Mesenchymal stem cell (in vitro differentiated cells and primary cell): ENCODE measurements around the gene TM2D3.

Source experiments
- DNase-seq: peaks from one replicate; pipeline ENCODE4 v3.0.0-alpha.2; 2013
- H2AFZ ChIP-seq: one replicate; pipeline ENCODE4 v1.6.1; 2013; ENCODE audit warnings: low read depth, mild to moderate bottlenecking, control low read depth, inconsistent platforms, low read length, moderate library complexity
- H2AK5ac ChIP-seq: 2 replicates; pipeline ENCODE4 v1.6.1; 2013; ENCODE audit warnings: low read length, moderate library complexity, mild to moderate bottlenecking, inconsistent platforms; ENCODE audit not compliant: severe bottlenecking
- H2BK120ac ChIP-seq: one replicate; pipeline ENCODE4 v1.6.1; 2013; ENCODE audit warnings: low read depth, mild to moderate bottlenecking, inconsistent platforms, low read length, moderate library complexity
- H2BK12ac ChIP-seq, 2 experiments: one replicate each; pipeline ENCODE4 v1.6.1; 2013; ENCODE audit warnings: inconsistent platforms in 2 of 2, low read length in 2 of 2, mild to moderate bottlenecking in 2 of 2, moderate library complexity in 2 of 2, control low read depth in 1 of 2
- H2BK15ac ChIP-seq: one replicate; pipeline ENCODE4 v1.6.1; 2013; ENCODE audit warnings: mild to moderate bottlenecking, low read depth, inconsistent platforms; ENCODE audit not compliant: poor library complexity, severe bottlenecking
- H2BK5ac ChIP-seq: 2 replicates; pipeline ENCODE4 v1.6.1; 2013; ENCODE audit warnings: low read depth, mild to moderate bottlenecking, low read length, control low read depth, inconsistent platforms; ENCODE audit not compliant: poor library complexity, severe bottlenecking
- H3K14ac ChIP-seq, 2 experiments: one replicate each; pipeline ENCODE4 v1.6.1; 2013; ENCODE audit warnings: inconsistent platforms in 2 of 2, low read length in 2 of 2, control low read depth in 1 of 2, mild to moderate bottlenecking in 1 of 2, moderate library complexity in 1 of 2
- H3K18ac ChIP-seq, 2 experiments: one replicate each; pipeline ENCODE4 v1.6.1; 2013; ENCODE audit warnings: inconsistent platforms in 2 of 2, low read length in 2 of 2, control low read depth in 1 of 2, low read depth in 1 of 2, mild to moderate bottlenecking in 1 of 2
- H3K23ac ChIP-seq, 2 experiments: one replicate each; pipeline ENCODE4 v1.6.1; 2013; ENCODE audit warnings: inconsistent platforms in 2 of 2, low read length in 2 of 2, mild to moderate bottlenecking in 2 of 2, moderate library complexity in 2 of 2, control low read depth in 1 of 2
- H3K27ac ChIP-seq: 2 replicates; pipeline ENCODE4 v1.5.1; 2013; ENCODE audit warnings: mild to moderate bottlenecking, moderate library complexity, low read length, control low read depth, inconsistent platforms; ENCODE audit not compliant: poor library complexity, severe bottlenecking
- H3K27me3 ChIP-seq, 2 experiments: 2 replicates each; pipeline versions ENCODE4 v1.6.1 to v1.7.0; 2013; ENCODE audit warnings: low read length in 2 of 2, mild to moderate bottlenecking in 2 of 2, moderate library complexity in 2 of 2, control low read depth in 1 of 2, inconsistent platforms in 1 of 2; ENCODE audit not compliant: control insufficient read depth in 1 of 2, insufficient read depth in 1 of 2
- H3K36me3 ChIP-seq, 2 experiments: 2 replicates each; pipeline versions ENCODE4 v1.6.1 to v1.7.0; 2013; ENCODE audit warnings: low read length in 2 of 2, control low read depth in 1 of 2, inconsistent platforms in 1 of 2, low read depth in 1 of 2, mild to moderate bottlenecking in 1 of 2; ENCODE audit not compliant: insufficient read depth in 2 of 2, control insufficient read depth in 1 of 2
- H3K4ac ChIP-seq, 2 experiments: one replicate each; pipeline ENCODE4 v1.6.1; 2013; ENCODE audit warnings: inconsistent platforms in 2 of 2, low read length in 2 of 2, mild to moderate bottlenecking in 2 of 2, moderate library complexity in 2 of 2, control low read depth in 1 of 2, low read depth in 1 of 2
- H3K4me1 ChIP-seq: 2 replicates; pipeline ENCODE4 v1.6.1; 2013; ENCODE audit warnings: low read depth, low read length, control low read depth; ENCODE audit not compliant: control insufficient read depth, insufficient read depth
- H3K4me2 ChIP-seq: 2 replicates; pipeline ENCODE4 v1.6.1; 2013; ENCODE audit warnings: low read length, mild to moderate bottlenecking, inconsistent platforms; ENCODE audit not compliant: poor library complexity, severe bottlenecking
- H3K4me3 ChIP-seq, 2 experiments: 2 replicates each; pipeline versions ENCODE4 v1.5.1 to v1.7.0; 2013; ENCODE audit warnings: low read length in 2 of 2, mild to moderate bottlenecking in 2 of 2, control low read depth in 1 of 2, low read depth in 1 of 2; ENCODE audit not compliant: insufficient read depth in 1 of 2
- H3K79me1 ChIP-seq: replicated peaks from 2 replicates; pipeline ENCODE4 v1.6.1; 2013; ENCODE audit warnings: mild to moderate bottlenecking, control low read depth, low read length, inconsistent platforms; ENCODE audit not compliant: poor library complexity, severe bottlenecking
- H3K9ac ChIP-seq: 2 replicates; pipeline ENCODE4 v1.7.0; 2013; ENCODE audit warnings: mild to moderate bottlenecking, low read length, moderate library complexity
- H3K9me3 ChIP-seq: 2 replicates; pipeline ENCODE4 v1.7.0; 2013; ENCODE audit warnings: mild to moderate bottlenecking, low read length; ENCODE audit not compliant: control insufficient read depth
- H4K8ac ChIP-seq: one replicate; pipeline ENCODE4 v1.6.1; 2013; ENCODE audit warnings: inconsistent platforms, mild to moderate bottlenecking, low read length, moderate library complexity
- H4K91ac ChIP-seq: one replicate; pipeline ENCODE4 v1.6.1; 2013; ENCODE audit warnings: mild to moderate bottlenecking, low read length, inconsistent platforms
- WGBS: methylation state at CpG from one replicate; pipeline ENCODE4 v1.1.7; 2013; ENCODE audit warnings: mixed read lengths; 5-methylcytosine and 5-hydroxymethylcytosine counted together

Gene TM2D3

GRCh38 chr15:101647251-101647650, 4.9 kb downstream of the TM2D3 start:
- Histone ChIP-seq H3K4ac (no peak overlapping the region), H3K9me3 (no peaks in the 10 kb centered on the region), H2BK12ac (no peak overlapping the region), H2BK15ac (no peak overlapping the region), H3K79me1 (peaks cover 18% of the 10 kb centered on the region), H3K23ac (no peak overlapping the region), H3K14ac (no peak overlapping the region), H4K8ac (no peak overlapping the region), H3K27me3 (no peaks in the 10 kb centered on the region), H2BK120ac (no peak overlapping the region), H3K4me1 (peaks cover 3% of the 10 kb centered on the region), H2AFZ (no peak overlapping the region), H2AK5ac (no peak overlapping the region), H4K91ac (no peak overlapping the region), H3K18ac (no peak overlapping the region), H3K9ac (no peak overlapping the region), H2BK5ac (no peak overlapping the region), H3K4me3 (no peak overlapping the region), H3K4me2 (no peak overlapping the region), H3K36me3 (peaks cover 27 to 74% of the 10 kb centered on the region in 2 experiments), H3K27ac (no peak overlapping the region)
- no peak for DNase-seq
- 90% methylated on average over 1 of the region's 3 CpGs for WGBS

GRCh38 chr15:101646672-101647071, 5.5 kb downstream of the TM2D3 start:
- H3K4me2 ChIP-seq, result no peak overlapping the region
- no peak overlapping the region for H3K4me3 ChIP-seq
- H4K8ac ChIP-seq, result peak overlapping the region; percentile 74
- peak overlapping the region; percentile 10 for H3K9ac ChIP-seq
- H3K36me3 ChIP-seq, result peaks cover 27 to 80% of the 10 kb centered on the region in 2 experiments
- no peak overlapping the region for H3K27ac ChIP-seq
- peaks cover 3% of the 10 kb centered on the region for H3K4me1 ChIP-seq
- H2BK15ac ChIP-seq, result no peak overlapping the region
- no peak overlapping the region for H2AK5ac ChIP-seq
- no peak overlapping the region for H2BK12ac ChIP-seq
- 94% methylated on average over 7 of the region's 8 CpGs for WGBS
- no peak for DNase-seq
- H3K23ac ChIP-seq, result no peak overlapping the region
- H3K4ac ChIP-seq, result no peak overlapping the region
- H3K9me3 ChIP-seq, result no peaks in the 10 kb centered on the region
- H4K91ac ChIP-seq, result no peak overlapping the region
- no peak overlapping the region for H2AFZ ChIP-seq
- peaks cover 18% of the 10 kb centered on the region for H3K79me1 ChIP-seq
- no peak overlapping the region for H2BK5ac ChIP-seq
- H3K27me3 ChIP-seq, result no peaks in the 10 kb centered on the region
- no peak overlapping the region for H2BK120ac ChIP-seq
- no peak overlapping the region for H3K18ac ChIP-seq
- H3K14ac ChIP-seq, result no peak overlapping the region

GRCh38 chr15:101642361-101642760, 9.8 kb downstream of the TM2D3 start:
- Histone ChIP-seq H2BK15ac (no peak overlapping the region), H4K91ac (no peak overlapping the region), H2BK12ac (no peak overlapping the region), H3K27ac (peak overlapping the region; percentile 0), H3K14ac (no peak overlapping the region), H3K27me3 (no peaks in the 10 kb centered on the region), H2AK5ac (no peak overlapping the region), H3K9me3 (no peaks in the 10 kb centered on the region), H2AFZ (no peak overlapping the region), H3K9ac (peak overlapping the region; percentile 53), H3K4me2 (no peak overlapping the region), H3K79me1 (peaks cover 30% of the 10 kb centered on the region), H2BK5ac (no peak overlapping the region), H3K18ac (no peak overlapping the region), H3K4me3 (no peak overlapping the region), H4K8ac (peak overlapping the region; percentile 91), H3K36me3 (peaks cover 24 to 81% of the 10 kb centered on the region in 2 experiments), H3K4me1 (peaks cover 3% of the 10 kb centered on the region), H3K4ac (peak overlapping the region in 1 of 2 experiments; percentile 24), H3K23ac (no peak overlapping the region), H2BK120ac (no peak overlapping the region)
- DNase-seq, result peak; percentile 40
- 75% methylated on average over 11 of the region's 11 CpGs for WGBS

GRCh38 chr15:101641894-101642293, 10.3 kb downstream of the TM2D3 start:
- no peak overlapping the region for H2BK15ac ChIP-seq
- no peak overlapping the region for H3K4me3 ChIP-seq
- no peaks in the 10 kb centered on the region for H3K27me3 ChIP-seq
- H3K27ac ChIP-seq, result no peak overlapping the region
- no peak overlapping the region for H4K8ac ChIP-seq
- no peak overlapping the region for H2AK5ac ChIP-seq
- H3K4ac ChIP-seq, result no peak overlapping the region
- H4K91ac ChIP-seq, result no peak overlapping the region
- WGBS, result 98% methylated on average over 1 of the region's 1 CpG
- H3K23ac ChIP-seq, result no peak overlapping the region
- H3K4me2 ChIP-seq, result no peak overlapping the region
- no peak overlapping the region for H2AFZ ChIP-seq
- peaks cover 21 to 80% of the 10 kb centered on the region in 2 experiments for H3K36me3 ChIP-seq
- no peak overlapping the region for H2BK12ac ChIP-seq
- H3K9ac ChIP-seq, result peak overlapping the region; percentile 53
- H2BK5ac ChIP-seq, result no peak overlapping the region
- peaks cover 1% of the 10 kb centered on the region for H3K4me1 ChIP-seq
- no peak overlapping the region for H3K14ac ChIP-seq
- H3K79me1 ChIP-seq, result peaks cover 27% of the 10 kb centered on the region
- H3K9me3 ChIP-seq, result no peaks in the 10 kb centered on the region
- H3K18ac ChIP-seq, result no peak overlapping the region
- peak; percentile 77 for DNase-seq
- no peak overlapping the region for H2BK120ac ChIP-seq
